ENCODE measurements around the gene MAPT. TPM values are rescaled to one million over a fixed set of nuclear protein-coding genes. Genes with fewer than 3 reads are reported as not detected.
A peak's percentile ranks its signal among the peaks of the same experiment; 100 is the strongest.

The MAPT gene
- total and polyA plus RNA-seq, 2 of the 13 experiments (the other 11 are each of a cell fraction or from before 2014, with no cell fraction given), result 2.1 to 2.8 TPM

DNA sequence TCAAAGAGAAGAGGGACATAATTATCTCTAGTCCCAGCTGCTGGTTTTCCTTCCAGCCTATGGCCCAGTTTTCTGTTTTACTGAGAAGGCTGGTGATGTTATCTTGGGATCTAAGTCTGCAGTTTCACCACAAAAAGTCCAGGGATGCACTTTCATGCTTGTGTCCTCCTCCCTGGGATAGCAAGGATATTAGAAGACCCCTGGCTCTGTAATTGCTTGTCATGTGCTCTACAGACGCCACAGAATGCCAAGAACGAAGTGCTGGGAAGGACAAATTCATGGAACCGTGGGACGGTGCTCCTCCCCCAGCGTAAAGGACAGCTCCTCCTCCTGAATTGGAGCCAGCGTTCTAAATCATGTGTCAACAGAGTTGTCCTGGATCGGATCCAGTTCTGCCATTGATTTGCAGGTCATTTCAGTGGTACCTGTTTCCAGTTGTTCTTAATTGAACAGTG lies 8.6 kb downstream of the MAPT start:
- FAIRE-seq, result peak; percentile 97
- peak; percentile 68 for DNase-seq (ENCODE audit: low spot score)
- ATAC-seq, result peak; percentile 75
- TF ChIP-seq SOX6 (IDR thresholded peaks at IDR 0.05) (no peak), SOX6 (CRISPR knock-in tag; IDR thresholded peaks at IDR 0.05) (peak; percentile 53), SP5 (CRISPR knock-in tag; IDR thresholded peaks at IDR 0.05; ENCODE audit: borderline replicate concordance, low read depth) (peak; percentile 90), FOXA1 (IDR thresholded peaks at IDR 0.05) (no peak), FOXA1 (CRISPR knock-in tag; IDR thresholded peaks at IDR 0.05) (peak; percentile 70), ZNF644 (CRISPR knock-in tag; IDR thresholded peaks at IDR 0.05; ENCODE audit: low read depth) (peak; percentile 81; the same call in 1 of the 2 replicates), ZSCAN31 (CRISPR knock-in tag; IDR thresholded peaks at IDR 0.05; ENCODE audit: low read depth) (no peak), MIER2 (CRISPR knock-in tag; IDR thresholded peaks at IDR 0.05) (peak; percentile 43; the same call in 1 of the 2 replicates), HOXA3 (CRISPR knock-in tag; IDR thresholded peaks at IDR 0.05) (peak; percentile 51; the same call in 1 of the 2 replicates), NCOA2 (CRISPR knock-in tag; IDR thresholded peaks at IDR 0.05) (peak; percentile 21; the same call in 1 of the 2 replicates), HES4 (CRISPR knock-in tag; IDR thresholded peaks at IDR 0.05; ENCODE audit: borderline replicate concordance) (no peak), ZNF546 (CRISPR knock-in tag; conservative IDR thresholded peaks at IDR 0.05) (no peak), NRL (CRISPR knock-in tag; IDR thresholded peaks at IDR 0.05; ENCODE audit: borderline replicate concordance) (0 out of 2 replicates have a peak, but pooled peaks have one; percentile 42), ZNF615 (CRISPR knock-in tag; IDR thresholded peaks at IDR 0.05; ENCODE audit: borderline replicate concordance) (no peak), ONECUT2 (CRISPR knock-in tag; IDR thresholded peaks at IDR 0.05) (peak; percentile 70; the same call in 1 of the 2 replicates), ZNF331 (CRISPR knock-in tag; IDR thresholded peaks at IDR 0.05) (0 out of 2 replicates have a peak, but pooled peaks have one; percentile 20)
- TF ChIP-seq, protein P1, sequence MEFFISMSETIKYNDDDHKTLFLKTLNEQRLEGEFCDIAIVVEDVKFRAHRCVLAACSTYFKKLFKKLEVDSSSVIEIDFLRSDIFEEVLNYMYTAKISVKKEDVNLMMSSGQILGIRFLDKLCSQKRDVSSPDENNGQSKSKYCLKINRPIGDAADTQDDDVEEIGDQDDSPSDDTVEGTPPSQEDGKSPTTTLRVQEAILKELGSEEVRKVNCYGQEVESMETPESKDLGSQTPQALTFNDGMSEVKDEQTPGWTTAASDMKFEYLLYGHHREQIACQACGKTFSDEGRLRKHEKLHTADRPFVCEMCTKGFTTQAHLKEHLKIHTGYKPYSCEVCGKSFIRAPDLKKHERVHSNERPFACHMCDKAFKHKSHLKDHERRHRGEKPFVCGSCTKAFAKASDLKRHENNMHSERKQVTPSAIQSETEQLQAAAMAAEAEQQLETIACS (CRISPR knock-in tag; IDR thresholded peaks at IDR 0.05), result no peak
- TF ChIP-seq, protein P2, sequence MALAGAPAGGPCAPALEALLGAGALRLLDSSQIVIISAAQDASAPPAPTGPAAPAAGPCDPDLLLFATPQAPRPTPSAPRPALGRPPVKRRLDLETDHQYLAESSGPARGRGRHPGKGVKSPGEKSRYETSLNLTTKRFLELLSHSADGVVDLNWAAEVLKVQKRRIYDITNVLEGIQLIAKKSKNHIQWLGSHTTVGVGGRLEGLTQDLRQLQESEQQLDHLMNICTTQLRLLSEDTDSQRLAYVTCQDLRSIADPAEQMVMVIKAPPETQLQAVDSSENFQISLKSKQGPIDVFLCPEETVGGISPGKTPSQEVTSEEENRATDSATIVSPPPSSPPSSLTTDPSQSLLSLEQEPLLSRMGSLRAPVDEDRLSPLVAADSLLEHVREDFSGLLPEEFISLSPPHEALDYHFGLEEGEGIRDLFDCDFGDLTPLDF (CRISPR knock-in tag; IDR thresholded peaks at IDR 0.05), result no peak
- TF ChIP-seq, protein P3, sequence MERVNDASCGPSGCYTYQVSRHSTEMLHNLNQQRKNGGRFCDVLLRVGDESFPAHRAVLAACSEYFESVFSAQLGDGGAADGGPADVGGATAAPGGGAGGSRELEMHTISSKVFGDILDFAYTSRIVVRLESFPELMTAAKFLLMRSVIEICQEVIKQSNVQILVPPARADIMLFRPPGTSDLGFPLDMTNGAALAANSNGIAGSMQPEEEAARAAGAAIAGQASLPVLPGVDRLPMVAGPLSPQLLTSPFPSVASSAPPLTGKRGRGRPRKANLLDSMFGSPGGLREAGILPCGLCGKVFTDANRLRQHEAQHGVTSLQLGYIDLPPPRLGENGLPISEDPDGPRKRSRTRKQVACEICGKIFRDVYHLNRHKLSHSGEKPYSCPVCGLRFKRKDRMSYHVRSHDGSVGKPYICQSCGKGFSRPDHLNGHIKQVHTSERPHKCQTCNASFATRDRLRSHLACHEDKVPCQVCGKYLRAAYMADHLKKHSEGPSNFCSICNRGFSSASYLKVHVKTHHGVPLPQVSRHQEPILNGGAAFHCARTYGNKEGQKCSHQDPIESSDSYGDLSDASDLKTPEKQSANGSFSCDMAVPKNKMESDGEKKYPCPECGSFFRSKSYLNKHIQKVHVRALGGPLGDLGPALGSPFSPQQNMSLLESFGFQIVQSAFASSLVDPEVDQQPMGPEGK (CRISPR knock-in tag; IDR thresholded peaks at IDR 0.05), result peak; percentile 36; the same call in 1 of the 2 replicates
- TF ChIP-seq, protein P4, sequence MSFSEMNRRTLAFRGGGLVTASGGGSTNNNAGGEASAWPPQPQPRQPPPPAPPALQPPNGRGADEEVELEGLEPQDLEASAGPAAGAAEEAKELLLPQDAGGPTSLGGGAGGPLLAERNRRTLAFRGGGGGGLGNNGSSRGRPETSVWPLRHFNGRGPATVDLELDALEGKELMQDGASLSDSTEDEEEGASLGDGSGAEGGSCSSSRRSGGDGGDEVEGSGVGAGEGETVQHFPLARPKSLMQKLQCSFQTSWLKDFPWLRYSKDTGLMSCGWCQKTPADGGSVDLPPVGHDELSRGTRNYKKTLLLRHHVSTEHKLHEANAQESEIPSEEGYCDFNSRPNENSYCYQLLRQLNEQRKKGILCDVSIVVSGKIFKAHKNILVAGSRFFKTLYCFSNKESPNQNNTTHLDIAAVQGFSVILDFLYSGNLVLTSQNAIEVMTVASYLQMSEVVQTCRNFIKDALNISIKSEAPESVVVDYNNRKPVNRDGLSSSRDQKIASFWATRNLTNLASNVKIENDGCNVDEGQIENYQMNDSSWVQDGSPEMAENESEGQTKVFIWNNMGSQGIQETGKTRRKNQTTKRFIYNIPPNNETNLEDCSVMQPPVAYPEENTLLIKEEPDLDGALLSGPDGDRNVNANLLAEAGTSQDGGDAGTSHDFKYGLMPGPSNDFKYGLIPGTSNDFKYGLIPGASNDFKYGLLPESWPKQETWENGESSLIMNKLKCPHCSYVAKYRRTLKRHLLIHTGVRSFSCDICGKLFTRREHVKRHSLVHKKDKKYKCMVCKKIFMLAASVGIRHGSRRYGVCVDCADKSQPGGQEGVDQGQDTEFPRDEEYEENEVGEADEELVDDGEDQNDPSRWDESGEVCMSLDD (CRISPR knock-in tag; IDR thresholded peaks at IDR 0.05; ENCODE audit: borderline replicate concordance), result no peak

More for the DNA sequence above, 8.6 kb downstream of the MAPT start:
- intact Hi-C loops (cut with micrococcal nuclease; ENCODE audit: unreplicated experiment) (no loop called here), in situ Hi-C loops (cut with HindIII; ENCODE audit: extremely low pct_ligation_motif_present, low pct_unique_long_range_greater_than_20kb) (no loop called here)
- H3K27me3 ChIP-seq (ENCODE audit: control insufficient read depth in 1 of 2, insufficient read depth in 2 of 2, low read length in 2 of 2), result peaks cover 0 to 12% of the 10 kb centered on the region in 2 experiments; a peak in 3 of 5 replicates
- no peaks in the 10 kb centered on the region for H3K9me3 ChIP-seq (ENCODE audit: low read length)
- BruUV-seq (replicated peaks), result no TSS peak
- CTCF ChIA-PET (ENCODE audit: low intra/inter-chr PET ratio, low total read pairs), result no interaction called here
- H3K79me2 ChIP-seq (ENCODE audit: insufficient read depth, low read length), result no peaks in the 10 kb centered on the region
- peak overlapping the region; percentile 4 for H3K27ac ChIP-seq (ENCODE audit: extremely low read length, insufficient read depth, low read length)
- POLR2A ChIA-PET, result interaction anchor here (1.3 to 1.4 kb wide), 2 partner anchors 21 to 32 kb away, joined by 3 to 8 read pairs; no protein-coding TSS in a partner anchor
- no peaks in the 10 kb centered on the region for H4K20me1 ChIP-seq (ENCODE audit: insufficient read depth, low read length)
- H3K4me1 ChIP-seq (ENCODE audit: insufficient read depth, low read length), result peaks cover 20% of the 10 kb centered on the region
- no peak overlapping the region for H3K9ac ChIP-seq (ENCODE audit: insufficient read depth, low read depth, low read length)
- no peak overlapping the region for H2AFZ ChIP-seq (ENCODE audit: low read length)
- no peaks in the 10 kb centered on the region for H3K36me3 ChIP-seq (replicated peaks in 1 of 2; ENCODE audit: control insufficient read depth in 1 of 2, insufficient read depth in 2 of 2, low read length in 2 of 2)
- WGBS (ENCODE audit: low lambda C conversion rate), result 0% methylated on average over 6 of the region's 7 CpGs
- H3K4me2 ChIP-seq (ENCODE audit: low read depth, low read length), result peak overlapping the region; percentile 68
- peak overlapping the region in 2 of 3 experiments; percentile 0 to 1; a peak in 2 of 6 replicates for H3K4me3 ChIP-seq (replicated peaks in 1 of 3; ENCODE audit: insufficient read depth in 1 of 3, low read depth in 2 of 3, low read length in 3 of 3)

Measured in HepG2 (cell line).